Smooth muscle cell (in vitro differentiated cells): ENCODE data around the gene DIS3L2. TPM values are rescaled to one million over a fixed set of nuclear protein-coding genes. Genes with fewer than 3 reads are reported as not detected.
A peak's percentile ranks its signal among the peaks of the same experiment; 100 is the strongest.
"Not testable (repeated sequence)": the region's sequence is repeated elsewhere in the genome, so short reads cannot be mapped to it uniquely, and the experiment has no call there.

Experiments used
- DNase-seq: peaks from one replicate; lab custom pipeline; 2025; ENCODE audit not compliant: unreplicated experiment; lab: John Stamatoyannopoulos, UW
- H2AFZ ChIP-seq: fragments of 200-600 bp; sonication (generic); 2 replicates; pipeline ENCODE4 v1.6.0; 2016; ENCODE audit warnings: antibody characterized with exemption, low read depth, mild to moderate bottlenecking
- H3F3A ChIP-seq: fragments of 200-600 bp; sonication (generic); 2 replicates; pipeline ENCODE4 v1.6.0; 2017; ENCODE audit warnings: antibody characterized with exemption, low read depth
- H3K27ac ChIP-seq: fragments of 200-600 bp; sonication (generic); 2 replicates; pipeline ENCODE4 v1.5.1; 2016; ENCODE audit warnings: low read depth, mild to moderate bottlenecking
- H3K27me3 ChIP-seq: fragments of 200-600 bp; sonication (generic); 2 replicates; pipeline ENCODE4 v1.6.1; 2016; ENCODE audit warnings: low read depth, mild to moderate bottlenecking
- H3K36me3 ChIP-seq: fragments of 200-600 bp; sonication (generic); 2 replicates; pipeline ENCODE4 v1.5.1; 2016; ENCODE audit warnings: low read depth
- H3K4me1 ChIP-seq: fragments of 200-600 bp; sonication (generic); 2 replicates; pipeline ENCODE4 v1.5.1; 2016; ENCODE audit warnings: low read depth
- H3K4me2 ChIP-seq: fragments of 200-600 bp; sonication (generic); 2 replicates; pipeline ENCODE4 v1.6.0; 2016; ENCODE audit warnings: mild to moderate bottlenecking
- H3K4me3 ChIP-seq: fragments of 200-600 bp; sonication (generic); 2 replicates; pipeline ENCODE4 v1.5.1; 2016; ENCODE audit warnings: mild to moderate bottlenecking
- H3K79me2 ChIP-seq: fragments of 200-600 bp; sonication (generic); 2 replicates; pipeline ENCODE4 v1.6.0; 2016; ENCODE audit warnings: low read depth, mild to moderate bottlenecking
- H3K9ac ChIP-seq: fragments of 200-600 bp; sonication (generic); 2 replicates; pipeline ENCODE4 v1.6.0; 2016; ENCODE audit warnings: low read depth
- H3K9me3 ChIP-seq: fragments of 200-600 bp; sonication (generic); replicated peaks from 2 replicates; pipeline ENCODE4 v1.5.1; 2016; ENCODE audit warnings: low read depth
- H4K20me1 ChIP-seq: fragments of 200-600 bp; sonication (generic); 2 replicates; pipeline ENCODE4 v1.6.0; 2016; ENCODE audit warnings: low read depth
- CTCF ChIP-seq: fragments of 200-600 bp; sonication (generic); IDR thresholded peaks from 2 replicates; pipeline ENCODE4 v1.5.1; 2017; ENCODE audit warnings: borderline replicate concordance, mild to moderate bottlenecking, antibody characterized with exemption; ENCODE audit not compliant: insufficient read depth, poor library complexity, severe bottlenecking
- WGBS: methylation state at CpG from one replicate; pipeline ENCODE4 v1.1.7; 2016; ENCODE audit warnings: low lambda C conversion rate; 5-methylcytosine and 5-hydroxymethylcytosine counted together
- polyA plus RNA-seq: library from polyadenylated mRNA; unstranded; fragments of >200 nt; fragmentation: Nextera tagmentation; extraction: Ambion mirVana; gene quantifications from 2 replicates; pipeline ENCODE4 v1.2.1, GENCODE V29; 2016
- total RNA-seq: library from RNA; depleted of rRNA; stranded (reverse); fragments of >200 nt; gene quantifications from 2 replicates; pipeline ENCODE4 v1.2.3, GENCODE V29; 2014

DIS3L2 gene
- total and polyA plus RNA-seq, 2 experiments from 2014 or later, result 11.4 to 25.2 TPM

GRCh38 chr2:232382331-232383225 is 421.1 kb downstream of the DIS3L2 start:
- H3K27ac ChIP-seq, result no peak overlapping the region
- no peaks in the 10 kb centered on the region for H3K4me1 ChIP-seq
- H3K79me2 ChIP-seq, result no peaks in the 10 kb centered on the region
- peak overlapping the region; percentile 51 for H3K4me2 ChIP-seq
- peaks cover 10% of the 10 kb centered on the region for H3K27me3 ChIP-seq
- no peak for DNase-seq
- H4K20me1 ChIP-seq, result no peaks in the 10 kb centered on the region
- H2AFZ ChIP-seq, result no peak overlapping the region
- no peak overlapping the region for H3K9ac ChIP-seq
- H3K4me3 ChIP-seq, result no peak overlapping the region
- 68% methylated on average over 18 of the region's 18 CpGs for WGBS
- no peak for TF ChIP-seq CTCF
- H3F3A ChIP-seq, result no peaks in the 10 kb centered on the region
- H3K9me3 ChIP-seq, result no peaks in the 10 kb centered on the region
- no peaks in the 10 kb centered on the region for H3K36me3 ChIP-seq

- Histone ChIP-seq H3K4me2 (no peak overlapping the region), H3K4me3 (no peak overlapping the region), H2AFZ (no peak overlapping the region), H3F3A (no peaks in the 10 kb centered on the region), H3K79me2 (no peaks in the 10 kb centered on the region), H3K4me1 (peaks cover 6% of the 10 kb centered on the region), H3K9me3 (no peaks in the 10 kb centered on the region), H3K27me3 (peaks cover 11% of the 10 kb centered on the region), H3K36me3 (no peaks in the 10 kb centered on the region), H4K20me1 (no peaks in the 10 kb centered on the region), H3K9ac (no peak overlapping the region), H3K27ac (no peak overlapping the region)
- WGBS, result 65% methylated on average over 1 of the region's 1 CpG
- TF ChIP-seq CTCF, result no peak
- DNase-seq, result no peak
These were observed 423.0 kb downstream of the DIS3L2 start for GRCh38 chr2:232384466-232384865.

- not testable (repeated sequence) for H2AFZ ChIP-seq, DNase-seq, H3K36me3 ChIP-seq, H3K79me2 ChIP-seq, H3F3A ChIP-seq, H3K4me3 ChIP-seq, H3K9me3 ChIP-seq, H4K20me1 ChIP-seq, H3K9ac ChIP-seq
- Histone ChIP-seq H3K27me3 (peaks cover 11% of the 10 kb centered on the region), H3K27ac (peak overlapping the region; percentile 69), H3K4me1 (peaks cover 12% of the 10 kb centered on the region), H3K4me2 (peak overlapping the region; percentile 70)
These were observed 423.5 kb downstream of the DIS3L2 start for GRCh38 chr2:232385058-232385457.

GRCh38 chr2:232385660-232386489 is 424.4 kb downstream of the DIS3L2 start:
- WGBS, result 18% methylated on average over 24 of the region's 24 CpGs
- no peak overlapping the region for H2AFZ ChIP-seq
- H3K36me3 ChIP-seq, result no peaks in the 10 kb centered on the region
- H3K4me3 ChIP-seq, result peak overlapping the region; percentile 10
- H3K79me2 ChIP-seq, result no peaks in the 10 kb centered on the region
- TF ChIP-seq CTCF, result no peak
- no peaks in the 10 kb centered on the region for H3K9me3 ChIP-seq
- H3K9ac ChIP-seq, result peak overlapping the region; percentile 67
- H3K4me2 ChIP-seq, result peak overlapping the region; percentile 70
- no peaks in the 10 kb centered on the region for H4K20me1 ChIP-seq
- H3F3A ChIP-seq, result peaks cover 7% of the 10 kb centered on the region
- no peak for DNase-seq
- peaks cover 11% of the 10 kb centered on the region for H3K27me3 ChIP-seq
- H3K27ac ChIP-seq, result peak overlapping the region; percentile 82
- H3K4me1 ChIP-seq, result peaks cover 15% of the 10 kb centered on the region
